Parathyroid adenoma (tissue), 2 donors: ENCODE measurements around the gene SLC26A11.

Experiments
- H2AFZ ChIP-seq: fragments of 300-600 bp; sonication (generic); one replicate; pipeline ENCODE4 v1.7.0; 2017; ENCODE audit warnings: antibody characterized with exemption, mild to moderate bottlenecking
- H3K27ac ChIP-seq: fragments of 300-600 bp; sonication (generic); one replicate; pipeline ENCODE4 v1.7.0; 2017
- H3K27me3 ChIP-seq: fragments of 300-600 bp; sonication (generic); one replicate; pipeline ENCODE4 v1.7.0; 2017; ENCODE audit warnings: low read length; ENCODE audit not compliant: control insufficient read depth, insufficient read depth
- H3K36me3 ChIP-seq: fragments of 300-600 bp; sonication (generic); one replicate; pipeline ENCODE4 v1.7.0; 2017; ENCODE audit warnings: low read length; ENCODE audit not compliant: control insufficient read depth, insufficient read depth
- H3K4me1 ChIP-seq: fragments of 300-600 bp; sonication (generic); one replicate; pipeline ENCODE4 v1.7.0; 2017; ENCODE audit warnings: control low read depth
- H3K4me2 ChIP-seq: fragments of 300-600 bp; sonication (generic); one replicate; pipeline ENCODE4 v1.7.0; 2017; ENCODE audit warnings: low read length
- H3K4me3 ChIP-seq: fragments of 300-600 bp; sonication (generic); one replicate; pipeline ENCODE4 v1.7.0; 2017; ENCODE audit warnings: low read depth, low read length
- H3K79me2 ChIP-seq: fragments of 300-600 bp; sonication (generic); one replicate; pipeline ENCODE4 v1.7.0; 2017; ENCODE audit warnings: control low read depth
- H3K9ac ChIP-seq: fragments of 300-600 bp; sonication (generic); one replicate; pipeline ENCODE4 v1.7.0; 2017; ENCODE audit warnings: mild to moderate bottlenecking
- H3K9me3 ChIP-seq: fragments of 300-600 bp; sonication (generic); one replicate; pipeline ENCODE4 v1.7.0; 2017; ENCODE audit warnings: low read length; ENCODE audit not compliant: control insufficient read depth
- TF ChIP-seq, protein P1 (sequence below): fragments of 300-600 bp; sonication (generic); IDR thresholded peaks from one replicate; pipeline ENCODE4 v1.7.0; 2017; ENCODE audit warnings: antibody characterized with exemption, mild to moderate bottlenecking
- donor health status: primary hyperparathyroidism.

The SLC26A11 gene

DNA sequence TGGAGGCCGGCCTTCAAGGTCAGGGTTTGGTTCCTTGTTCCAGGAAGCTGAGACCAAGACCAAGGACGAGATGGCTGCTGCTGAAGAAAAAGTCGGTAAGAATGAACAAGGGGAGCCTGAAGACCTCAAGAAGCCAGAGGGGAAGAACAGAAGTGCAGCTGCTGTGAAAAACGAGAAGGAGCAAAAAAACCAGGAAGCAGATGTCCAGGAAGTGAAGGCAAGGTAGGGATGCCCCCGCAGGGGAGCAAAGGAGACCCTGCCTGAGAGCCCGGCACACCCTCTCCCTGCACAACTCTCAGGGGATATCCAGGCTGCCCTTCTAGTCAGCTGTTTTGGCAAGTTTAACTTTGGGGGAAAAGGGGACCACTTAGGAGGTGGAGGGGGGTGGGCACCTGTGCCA, 69.4 kb downstream of the SLC26A11 start:
- H3K9ac ChIP-seq, result no peak overlapping the region
- no peak overlapping the region for H3K4me2 ChIP-seq
- H3K4me3 ChIP-seq, result no peak overlapping the region
- no peaks in the 10 kb centered on the region for H3K9me3 ChIP-seq
- H3K27ac ChIP-seq, result no peak overlapping the region
- peaks cover 62% of the 10 kb centered on the region for H3K79me2 ChIP-seq
- H3K36me3 ChIP-seq, result no peaks in the 10 kb centered on the region
- H3K27me3 ChIP-seq, result no peaks in the 10 kb centered on the region
- H3K4me1 ChIP-seq, result no peaks in the 10 kb centered on the region
- H2AFZ ChIP-seq, result no peak overlapping the region
- TF ChIP-seq, protein P1, sequence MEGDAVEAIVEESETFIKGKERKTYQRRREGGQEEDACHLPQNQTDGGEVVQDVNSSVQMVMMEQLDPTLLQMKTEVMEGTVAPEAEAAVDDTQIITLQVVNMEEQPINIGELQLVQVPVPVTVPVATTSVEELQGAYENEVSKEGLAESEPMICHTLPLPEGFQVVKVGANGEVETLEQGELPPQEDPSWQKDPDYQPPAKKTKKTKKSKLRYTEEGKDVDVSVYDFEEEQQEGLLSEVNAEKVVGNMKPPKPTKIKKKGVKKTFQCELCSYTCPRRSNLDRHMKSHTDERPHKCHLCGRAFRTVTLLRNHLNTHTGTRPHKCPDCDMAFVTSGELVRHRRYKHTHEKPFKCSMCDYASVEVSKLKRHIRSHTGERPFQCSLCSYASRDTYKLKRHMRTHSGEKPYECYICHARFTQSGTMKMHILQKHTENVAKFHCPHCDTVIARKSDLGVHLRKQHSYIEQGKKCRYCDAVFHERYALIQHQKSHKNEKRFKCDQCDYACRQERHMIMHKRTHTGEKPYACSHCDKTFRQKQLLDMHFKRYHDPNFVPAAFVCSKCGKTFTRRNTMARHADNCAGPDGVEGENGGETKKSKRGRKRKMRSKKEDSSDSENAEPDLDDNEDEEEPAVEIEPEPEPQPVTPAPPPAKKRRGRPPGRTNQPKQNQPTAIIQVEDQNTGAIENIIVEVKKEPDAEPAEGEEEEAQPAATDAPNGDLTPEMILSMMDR, result no peak

DNA sequence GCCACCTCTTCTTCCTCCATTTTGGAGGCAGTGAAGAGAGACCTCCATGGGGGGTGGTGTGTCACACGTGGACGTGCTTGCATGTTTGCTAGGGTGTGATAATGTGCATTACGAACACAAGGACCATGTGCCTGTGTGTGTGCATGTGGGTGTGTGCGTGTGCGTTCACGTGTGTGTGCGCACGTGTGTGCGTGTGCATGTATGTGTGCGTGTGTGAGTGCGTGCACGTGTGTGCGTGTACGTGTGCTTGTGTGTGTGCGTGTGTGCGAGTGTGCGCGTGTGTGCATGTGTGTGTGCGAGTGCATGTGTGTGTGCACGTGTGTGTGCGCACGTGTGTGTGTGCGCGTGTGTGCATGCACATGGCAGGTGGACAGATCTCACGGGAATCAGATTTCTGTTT, 69.9 kb downstream of the SLC26A11 start:
- H3K4me3 ChIP-seq, result no peak overlapping the region
- no peak overlapping the region for H2AFZ ChIP-seq
- TF ChIP-seq, protein P1, result no peak
- no peak overlapping the region for H3K9ac ChIP-seq
- no peak overlapping the region for H3K27ac ChIP-seq
- H3K9me3 ChIP-seq, result no peaks in the 10 kb centered on the region
- H3K4me1 ChIP-seq, result no peaks in the 10 kb centered on the region
- peaks cover 57% of the 10 kb centered on the region for H3K79me2 ChIP-seq
- H3K36me3 ChIP-seq, result no peaks in the 10 kb centered on the region
- H3K4me2 ChIP-seq, result no peak overlapping the region
- H3K27me3 ChIP-seq, result no peaks in the 10 kb centered on the region

DNA sequence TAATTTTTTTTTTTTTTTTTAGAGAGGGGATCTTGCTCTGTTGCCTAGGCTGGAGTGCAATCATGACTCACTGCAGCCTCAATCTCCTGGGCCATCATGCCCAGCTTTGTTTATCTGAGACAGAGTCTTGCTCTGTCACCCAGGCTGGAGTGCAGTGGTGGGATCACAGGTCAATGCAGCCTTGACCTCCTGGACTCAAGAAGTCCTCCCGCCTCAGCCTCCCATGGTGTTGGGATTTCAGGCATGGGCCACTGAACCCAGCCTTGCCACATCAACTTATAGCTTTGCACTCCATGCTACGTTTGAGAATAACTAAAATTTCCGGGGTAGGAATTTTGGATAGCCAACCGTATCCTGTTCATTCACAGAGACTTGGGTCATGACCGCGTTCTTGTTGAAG, 71.0 kb downstream of the SLC26A11 start:
- H3K9ac ChIP-seq, result no peak overlapping the region
- H3K79me2 ChIP-seq, result peaks cover 49% of the 10 kb centered on the region
- no peaks in the 10 kb centered on the region for H3K27me3 ChIP-seq
- H3K4me2 ChIP-seq, result no peak overlapping the region
- no peak overlapping the region for H2AFZ ChIP-seq
- no peaks in the 10 kb centered on the region for H3K4me1 ChIP-seq
- H3K4me3 ChIP-seq, result no peak overlapping the region
- TF ChIP-seq, protein P1, result no peak
- no peaks in the 10 kb centered on the region for H3K36me3 ChIP-seq
- no peak overlapping the region for H3K27ac ChIP-seq
- no peaks in the 10 kb centered on the region for H3K9me3 ChIP-seq

DNA sequence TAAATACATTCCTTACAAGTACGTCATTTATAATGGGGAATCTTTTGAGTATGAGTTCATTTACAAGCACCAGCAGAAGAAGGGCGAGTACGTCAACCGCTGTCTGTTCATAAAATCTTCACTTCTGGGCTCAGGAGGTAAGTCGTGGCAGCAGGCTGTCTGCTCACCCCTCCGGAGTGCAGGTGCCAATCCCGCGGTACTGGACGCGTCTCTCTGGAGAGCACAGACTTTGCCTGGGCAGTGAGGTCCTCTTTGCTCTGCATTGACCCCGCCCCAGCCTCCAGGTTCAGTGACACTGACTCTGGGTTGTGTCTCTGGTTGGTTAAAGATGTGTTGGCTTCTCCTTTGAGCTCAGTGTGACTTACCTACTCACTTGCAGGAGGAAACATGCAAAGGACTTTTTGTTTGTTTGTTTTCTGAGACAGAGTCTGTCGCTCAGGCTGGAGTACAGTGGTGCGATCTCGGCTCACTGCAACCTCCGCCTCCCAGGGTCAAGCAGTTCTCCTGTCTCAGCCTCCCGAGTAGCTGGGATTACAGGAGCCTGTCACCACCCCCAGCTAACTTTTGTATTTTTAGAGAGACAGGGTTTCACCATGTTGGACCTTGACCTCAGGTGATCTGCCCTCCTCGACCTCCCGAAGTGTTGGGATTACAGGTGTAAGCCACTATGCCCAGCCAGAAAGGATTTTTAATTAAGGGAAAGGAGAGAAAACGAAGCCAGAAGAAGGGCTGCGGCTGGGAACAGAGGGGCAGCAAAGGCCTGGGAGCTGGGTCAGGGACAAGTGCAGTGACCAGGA, 71.7 kb downstream of the SLC26A11 start:
- no peaks in the 10 kb centered on the region for H3K9me3 ChIP-seq
- peaks cover 48% of the 10 kb centered on the region for H3K79me2 ChIP-seq
- no peak overlapping the region for H3K4me2 ChIP-seq
- no peaks in the 10 kb centered on the region for H3K4me1 ChIP-seq
- H3K4me3 ChIP-seq, result no peak overlapping the region
- TF ChIP-seq, protein P1, result no peak
- no peak overlapping the region for H3K27ac ChIP-seq
- no peak overlapping the region for H2AFZ ChIP-seq
- no peaks in the 10 kb centered on the region for H3K27me3 ChIP-seq
- no peaks in the 10 kb centered on the region for H3K36me3 ChIP-seq
- no peak overlapping the region for H3K9ac ChIP-seq

DNA sequence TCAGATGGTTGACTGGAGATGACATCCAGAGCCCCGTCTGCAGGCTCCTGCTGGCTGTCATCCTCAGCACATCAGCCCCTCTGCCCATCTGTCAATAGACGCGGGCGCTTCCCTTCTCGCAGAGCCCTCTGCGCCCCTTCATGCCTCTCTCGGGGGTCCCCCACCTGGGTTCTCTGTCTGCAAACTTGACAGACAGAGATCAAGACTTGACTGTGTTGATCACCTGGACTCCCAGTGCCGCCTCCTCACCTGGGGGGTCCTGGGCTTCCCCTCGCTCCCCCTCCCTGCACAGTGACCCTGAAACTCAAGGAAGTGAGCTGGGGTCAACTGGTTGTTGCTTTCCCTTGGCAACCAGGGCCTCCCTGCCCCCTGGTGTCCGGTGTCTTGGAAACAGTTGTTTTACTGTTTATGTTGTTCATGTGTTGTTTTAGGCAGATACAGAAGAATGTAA, 72.3 kb downstream of the SLC26A11 start:
- H3K9ac ChIP-seq, result no peak overlapping the region
- TF ChIP-seq, protein P1, result peak; percentile 8
- H3K4me3 ChIP-seq, result no peak overlapping the region

More for the DNA sequence above, 72.3 kb downstream of the SLC26A11 start:
- peaks cover 41% of the 10 kb centered on the region for H3K79me2 ChIP-seq
- no peak overlapping the region for H3K27ac ChIP-seq
- no peak overlapping the region for H3K4me2 ChIP-seq
- no peaks in the 10 kb centered on the region for H3K4me1 ChIP-seq
- no peaks in the 10 kb centered on the region for H3K27me3 ChIP-seq
- H3K36me3 ChIP-seq, result no peaks in the 10 kb centered on the region
- H3K9me3 ChIP-seq, result no peaks in the 10 kb centered on the region
- H2AFZ ChIP-seq, result no peak overlapping the region
